K562 (cell line): Measurements from ENCODE around the gene RNF25. TPM values are rescaled to one million over a fixed set of nuclear protein-coding genes. Genes with fewer than 3 reads are reported as not detected.

Source experiments
- ATAC-seq: fragments of 200-7000 bp; cut with Tn5 transposase; 3 replicates; pipeline ENCODE4 v1.9.1; 2020; ENCODE audit warnings: moderate library complexity
- BruUV-seq: library from RNA; stranded (reverse); fragments of 400-500 nt; replicated peaks from 2 replicates; lab custom pipeline; 2021; lab: Mats Ljungman, UMichigan
- CTCF ChIA-PET: fragments of 300-600 bp; formaldehyde crosslinking; extraction: SDS; loops from one replicate; lab custom pipeline; 2021; ENCODE audit warnings: low intra/inter-chr PET ratio; lab: Yijun Ruan, JAX
- POLR2A ChIA-PET: fragments of 300-600, 350-650 bp; sonication (Branson Sonifier 250); formaldehyde crosslinking; extraction: SDS; loops from one replicate; lab custom pipeline; 2021; ENCODE audit warnings: antibody characterized with exemption, inconsistent platforms; lab: Yijun Ruan, JAX
- DNase-seq, 4 experiments: peaks; one replicate each; pipeline versions ENCODE4 v3.0.0 to v3.0.0-alpha.2; 2011 to 2018; ENCODE audit warnings: low spot score in 3 of 4, mixed read lengths in 3 of 4; ENCODE audit errors: extremely low read depth in 1 of 4
- FAIRE-seq: peaks from 2 replicates; lab custom pipeline; 2011; peaks lifted over from hg19 to GRCh38; lab: Jason Lieb, UNC
- H2AFZ ChIP-seq: 2 replicates; pipeline ENCODE4 v1.6.0; 2011; ENCODE audit warnings: low read depth, low read length, control low read depth, inconsistent platforms
- H3K27ac ChIP-seq: fragments of 200-600 bp; 3 replicates; pipeline ENCODE4 v1.8.0; 2011; ENCODE audit warnings: low read depth, mild to moderate bottlenecking, control low read depth, inconsistent platforms, low read length, moderate library complexity, mixed read lengths; ENCODE audit errors: extremely low read depth
- H3K27me3 ChIP-seq, 2 experiments: fragments of 300-600 bp in 1 of 2; 2 replicates in 1 of 2; 3 replicates in 1 of 2; pipeline versions ENCODE4 v1.6.0 to v1.8.0; 2011; ENCODE audit warnings: inconsistent platforms in 2 of 2, low read length in 2 of 2, mild to moderate bottlenecking in 1 of 2, mixed read lengths in 1 of 2, moderate library complexity in 1 of 2; ENCODE audit not compliant: control insufficient read depth in 2 of 2, insufficient read depth in 2 of 2
- H3K36me3 ChIP-seq: fragments of 300-600 bp; 3 replicates; pipeline ENCODE4 v1.8.0; 2011; ENCODE audit warnings: mild to moderate bottlenecking, low read length, inconsistent platforms; ENCODE audit not compliant: control insufficient read depth, insufficient read depth
- H3K4me1 ChIP-seq, 2 experiments: fragments of 200-600 bp in 1 of 2; replicated peaks in 1 of 2; 2 replicates in 1 of 2; 3 replicates in 1 of 2; pipeline versions ENCODE4 v1.5.1 to v1.8.0; 2011; ENCODE audit warnings: inconsistent platforms in 2 of 2, low read length in 2 of 2, mild to moderate bottlenecking in 1 of 2, mixed read lengths in 1 of 2, moderate library complexity in 1 of 2; ENCODE audit not compliant: control insufficient read depth in 2 of 2, insufficient read depth in 2 of 2
- H3K4me2 ChIP-seq: 2 replicates; pipeline ENCODE4 v1.6.1; 2011; ENCODE audit warnings: low read length, control low read depth, inconsistent platforms, mixed read lengths; ENCODE audit not compliant: insufficient read depth
- H3K4me3 ChIP-seq: fragments of 200-600 bp; sonication (generic), shearing (Covaris generic); 2 replicates; pipeline ENCODE4 v1.5.1; 2016; ENCODE audit warnings: control low read depth, inconsistent platforms
- H3K79me2 ChIP-seq: fragments of 200-600 bp; 3 replicates; pipeline ENCODE4 v1.8.0; 2011; ENCODE audit warnings: low read length, inconsistent platforms; ENCODE audit not compliant: control insufficient read depth, insufficient read depth
- H3K9ac ChIP-seq, 2 experiments: 2 replicates each; pipeline versions ENCODE4 v1.6.0 to v1.6.1; 2011; ENCODE audit warnings: low read depth in 2 of 2, low read length in 2 of 2, control low read depth in 1 of 2, inconsistent platforms in 1 of 2, mild to moderate bottlenecking in 1 of 2, mixed read lengths in 1 of 2; ENCODE audit not compliant: insufficient read depth in 1 of 2
- H3K9me1 ChIP-seq: one replicate; pipeline ENCODE4 v1.6.0; 2011; ENCODE audit warnings: inconsistent platforms, mild to moderate bottlenecking, low read length, moderate library complexity; ENCODE audit not compliant: control insufficient read depth, insufficient read depth
- H3K9me3 ChIP-seq: replicated peaks from 2 replicates; pipeline ENCODE4 v1.5.1; 2011; ENCODE audit warnings: low read depth, low read length, inconsistent platforms; ENCODE audit not compliant: control insufficient read depth, insufficient read depth
- H4K20me1 ChIP-seq: replicated peaks from 2 replicates; pipeline ENCODE4 v1.6.1; 2011; ENCODE audit warnings: low read length, inconsistent platforms, mixed read lengths; ENCODE audit not compliant: control insufficient read depth, insufficient read depth
- ATF7 ChIP-seq: fragments of 450-650 bp; IDR thresholded peaks from 2 replicates; pipeline ENCODE4 v1.7.1; 2014; ENCODE audit warnings: mild to moderate bottlenecking, moderate library complexity
- CHD2 ChIP-seq: IDR thresholded peaks from 2 replicates; pipeline ENCODE4 v1.6.1; 2011; ENCODE audit warnings: low read depth, low read length
- HSF4 ChIP-seq: fragments of 250-450 bp; sonication (Bioruptor Pico); IDR thresholded peaks from 2 replicates; pipeline ENCODE4 v2.1.2; 2022; ENCODE audit warnings: mild to moderate bottlenecking, moderate library complexity, borderline replicate concordance
- MCM5 ChIP-seq: fragments of 450-650 bp; IDR thresholded peaks from 2 replicates; pipeline ENCODE4 v1.6.1; 2016; ENCODE audit warnings: low read depth
- NFRKB ChIP-seq: fragments of 450-650 bp; IDR thresholded peaks from 2 replicates; pipeline ENCODE4 v1.6.1; 2016; ENCODE audit warnings: low read depth
- NR2C2 ChIP-seq, 2 experiments: fragments of 200-800 bp in 1 of 2; sonication (Bioruptor generic) in 1 of 2; sonication (generic) in 1 of 2; formaldehyde crosslinking in 1 of 2; IDR thresholded peaks; 2 replicates each; pipeline versions ENCODE4 v1.6.1 to v1.8.0; 2016 to 2022; ENCODE audit warnings: mild to moderate bottlenecking in 1 of 2, missing compliant biosample characterization in 1 of 2, missing genetic modification characterization in 1 of 2, missing genetic modification reagents in 1 of 2
- PHB ChIP-seq: fragments of 250-450 bp; sonication (Bioruptor Pico); IDR thresholded peaks from 2 replicates; pipeline ENCODE4 v1.5.0; 2021
- PURB ChIP-seq: sonication (generic); formaldehyde crosslinking; IDR thresholded peaks from 2 replicates; pipeline ENCODE4 v1.9.0; 2021; ENCODE audit warnings: low read depth, mild to moderate bottlenecking, missing genetic modification reagents
- U2AF1 ChIP-seq: fragments of 200-400 bp; formaldehyde crosslinking; optimal IDR thresholded peaks from 2 replicates; pipeline ENCODE3; 2017; ENCODE audit warnings: mild to moderate bottlenecking, low read depth, low read length, moderate library complexity
- XRCC3 ChIP-seq: fragments of 450-650 bp; IDR thresholded peaks from 2 replicates; pipeline ENCODE4 v1.6.1; 2017; ENCODE audit warnings: mild to moderate bottlenecking, moderate library complexity
- ZBTB26 ChIP-seq: fragments of 450-650 bp; formaldehyde crosslinking; IDR thresholded peaks from 2 replicates; pipeline ENCODE4 v1.4.0; 2022; ENCODE audit warnings: missing genetic modification characterization
- ZNF12 ChIP-seq: sonication (generic); formaldehyde crosslinking; IDR thresholded peaks from 2 replicates; pipeline ENCODE4 v1.4.0; 2020; ENCODE audit warnings: mild to moderate bottlenecking, missing genetic modification reagents
- ZNF124 ChIP-seq: sonication (generic); formaldehyde crosslinking; IDR thresholded peaks from 2 replicates; pipeline ENCODE4 v1.8.1; 2022; ENCODE audit warnings: missing genetic modification reagents
- ZNF197 ChIP-seq: fragments of 200-800 bp; sonication (Bioruptor generic); IDR thresholded peaks from 2 replicates; pipeline ENCODE4 v1.6.1; 2016; ENCODE audit warnings: low read depth, missing genetic modification characterization, missing compliant biosample characterization
- ZNF347 ChIP-seq: fragments of 450-650 bp; formaldehyde crosslinking; IDR thresholded peaks from 2 replicates; pipeline ENCODE4 v1.4.0; 2020; ENCODE audit warnings: low read depth, mild to moderate bottlenecking, moderate library complexity
- ZSCAN29 ChIP-seq: fragments of 450-650 bp; IDR thresholded peaks from 2 replicates; pipeline ENCODE4 v1.6.1; 2017
- WGBS: fragments of 100-300 bp; shearing (Covaris generic); methylation state at CpG from one replicate; pipeline ENCODE4 v1.1.6; 2016; ENCODE audit warnings: low coverage, mixed read lengths; ENCODE audit not compliant: insufficient coverage; ENCODE audit errors: missing lambda C conversion rate; 5-methylcytosine and 5-hydroxymethylcytosine counted together
- in situ Hi-C: fragments of 300-500 bp; cut with MboI; formaldehyde crosslinking; loops from 4 replicates; pipeline ENCODE4 v1.15.0; 2018; ENCODE audit warnings: inconsistent platforms, mixed read lengths
- intact Hi-C: fragments of 100-400 bp; cut with micrococcal nuclease; formaldehyde crosslinking; loops from 2 replicates; pipeline ENCODE4 v1.14.2; 2022
- polyA plus RNA-seq, 8 experiments: library from polyadenylated mRNA; depleted of rRNA in 4 of 8; stranded (reverse) in 5 of 8; unstranded in 3 of 8; fragments of >200 nt; fragmentation: Nextera tagmentation in 2 of 8; fragmentation: Illumina TruSeq in 1 of 8; extraction: Ambion mirVana in 2 of 8; extraction: Trizol in 1 of 8; gene quantifications; 2 replicates each; pipeline versions ENCODE4 v1.2.1 to v1.2.3, GENCODE V29; 2011 to 2014; ENCODE audit warnings: inconsistent platforms in 1 of 8, missing spikeins in 1 of 8
- total RNA-seq, 7 experiments: library from RNA; depleted of rRNA in 6 of 7; stranded (reverse); fragments of >200 nt in 6 of 7; fragmentation: Illumina TruSeq in 2 of 7; extraction: Trizol in 2 of 7; gene quantifications; 2 replicates each; pipeline versions ENCODE4 v1.2.1 to v1.2.3, GENCODE V29; 2011 to 2021; ENCODE audit warnings: low replicate concordance in 1 of 7
- TF ChIP-seq, protein P1 (sequence below): fragments of 150-350 bp; IDR thresholded peaks from 2 replicates; pipeline ENCODE4 v1.6.1; 2014; ENCODE audit warnings: low read depth, mild to moderate bottlenecking, low read length, borderline replicate concordance

Gene RNF25
- total and polyA plus RNA-seq, 9 of the 15 experiments (the other 6 are each of a cell fraction or from before 2014, with no cell fraction given), result 2.3 to 49.8 (median 20.5) TPM

DNA sequence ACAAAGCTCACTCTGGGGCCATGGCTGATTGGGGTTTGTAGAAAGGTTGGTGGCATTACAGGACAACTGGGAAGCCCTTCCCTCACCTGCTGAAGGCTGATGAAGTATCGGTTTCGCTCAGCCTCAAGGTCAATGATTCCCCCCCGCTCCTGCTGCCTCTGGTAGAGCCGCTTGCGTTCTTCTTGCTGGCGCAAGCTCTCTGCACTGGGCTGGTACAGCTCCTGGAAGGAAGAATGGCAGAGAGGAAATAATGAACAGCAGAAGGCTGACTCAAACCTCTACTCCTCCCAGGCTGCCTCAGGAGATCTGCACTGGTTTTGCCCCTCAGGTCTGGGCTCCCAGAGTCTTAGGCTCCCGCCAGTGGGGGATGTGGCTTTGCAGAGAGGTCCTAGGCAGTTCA is 7.1 kb downstream of the RNF25 start:
- H3K9me3 ChIP-seq, result no peaks in the 10 kb centered on the region
- ATAC-seq (no peak), FAIRE-seq (no peak), DNase-seq (no peak)
- ChIA-PET CTCF (no interaction called here), POLR2A (interaction anchor here (0.6 kb wide), 1 partner anchor 242 kb away, joined by 3 read pairs; no protein-coding TSS in a partner anchor)
- H4K20me1 ChIP-seq, result no peaks in the 10 kb centered on the region
- whole genome bisulfite sequencing, result 92% methylated on average over 4 of the region's 7 CpGs
- BruUV-seq, result no TSS peak
- intact Hi-C loops (no loop called here), in situ Hi-C loops (no loop called here)
- H3K79me2 ChIP-seq, result peaks cover 12% of the 10 kb centered on the region
- H2AFZ ChIP-seq, result no peak overlapping the region
- no peak overlapping the region for H3K27ac ChIP-seq
- H3K9me1 ChIP-seq, result peaks cover 3% of the 10 kb centered on the region
- no peaks in the 10 kb centered on the region for H3K27me3 ChIP-seq
- H3K4me2 ChIP-seq, result no peak overlapping the region
- H3K4me3 ChIP-seq, result no peak overlapping the region
- TF ChIP-seq PHB, result no peak
- TF ChIP-seq ATF7, result no peak
- TF ChIP-seq ZBTB26 (CRISPR knock-in tag), result no peak
- TF ChIP-seq CHD2, result no peak
- no peak for TF ChIP-seq PURB (CRISPR knock-in tag)
- TF ChIP-seq, protein P1, sequence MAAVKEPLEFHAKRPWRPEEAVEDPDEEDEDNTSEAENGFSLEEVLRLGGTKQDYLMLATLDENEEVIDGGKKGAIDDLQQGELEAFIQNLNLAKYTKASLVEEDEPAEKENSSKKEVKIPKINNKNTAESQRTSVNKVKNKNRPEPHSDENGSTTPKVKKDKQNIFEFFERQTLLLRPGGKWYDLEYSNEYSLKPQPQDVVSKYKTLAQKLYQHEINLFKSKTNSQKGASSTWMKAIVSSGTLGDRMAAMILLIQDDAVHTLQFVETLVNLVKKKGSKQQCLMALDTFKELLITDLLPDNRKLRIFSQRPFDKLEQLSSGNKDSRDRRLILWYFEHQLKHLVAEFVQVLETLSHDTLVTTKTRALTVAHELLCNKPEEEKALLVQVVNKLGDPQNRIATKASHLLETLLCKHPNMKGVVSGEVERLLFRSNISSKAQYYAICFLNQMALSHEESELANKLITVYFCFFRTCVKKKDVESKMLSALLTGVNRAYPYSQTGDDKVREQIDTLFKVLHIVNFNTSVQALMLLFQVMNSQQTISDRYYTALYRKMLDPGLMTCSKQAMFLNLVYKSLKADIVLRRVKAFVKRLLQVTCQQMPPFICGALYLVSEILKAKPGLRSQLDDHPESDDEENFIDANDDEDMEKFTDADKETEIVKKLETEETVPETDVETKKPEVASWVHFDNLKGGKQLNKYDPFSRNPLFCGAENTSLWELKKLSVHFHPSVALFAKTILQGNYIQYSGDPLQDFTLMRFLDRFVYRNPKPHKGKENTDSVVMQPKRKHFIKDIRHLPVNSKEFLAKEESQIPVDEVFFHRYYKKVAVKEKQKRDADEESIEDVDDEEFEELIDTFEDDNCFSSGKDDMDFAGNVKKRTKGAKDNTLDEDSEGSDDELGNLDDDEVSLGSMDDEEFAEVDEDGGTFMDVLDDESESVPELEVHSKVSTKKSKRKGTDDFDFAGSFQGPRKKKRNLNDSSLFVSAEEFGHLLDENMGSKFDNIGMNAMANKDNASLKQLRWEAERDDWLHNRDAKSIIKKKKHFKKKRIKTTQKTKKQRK, result no peak
- no peak for TF ChIP-seq ZSCAN29
- TF ChIP-seq ZNF12 (CRISPR knock-in tag), result no peak
- TF ChIP-seq ZNF124 (CRISPR knock-in tag), result no peak
- TF ChIP-seq NFRKB, result no peak
- TF ChIP-seq ZNF347, result no peak
- no peak for TF ChIP-seq MCM5
- TF ChIP-seq U2AF1, result no peak
- TF ChIP-seq XRCC3, result no peak
- TF ChIP-seq ZNF197 (CRISPR knock-in tag), result no peak
- TF ChIP-seq HSF4, result no peak
- no peak for TF ChIP-seq NR2C2 (CRISPR knock-in tag; IDR thresholded peaks at IDR 0.05)
- no peak for TF ChIP-seq NR2C2 (tag; IDR thresholded peaks at IDR 0.05)
- TF ChIP-seq, all 486 proteins: peak for 0
- Histone ChIP-seq H3K4me1 (peaks cover 6 to 9% of the 10 kb centered on the region in 2 experiments; a peak in 3 of 5 replicates), H3K9ac (no peak overlapping the region; a peak in 1 of 4 replicates), H3K36me3 (peaks cover 60% of the 10 kb centered on the region; the same call in 2 of the 3 replicates)
